ENCODE results near the gene GPR152. TPM values are rescaled to one million over a fixed set of nuclear protein-coding genes. Genes with fewer than 3 reads are reported as not detected.
"Not testable (repeated sequence)": the region's sequence is repeated elsewhere in the genome, so short reads cannot be mapped to it uniquely, and the experiment has no call there.

The GPR152 gene
- total RNA-seq, 2 donors from 2014 or later: not detected

GRCh38 chr11:67476692-67477091 lies 24.2 kb upstream of the GPR152 start:
- H3K9me3 Mint-ChIP-seq: peaks cover 14% of the 10 kb centered on the region
- H3K9ac ChIP-seq (ENCODE audit: extremely low read depth, low read length, poor library complexity, severe bottlenecking); H3K36me3 Mint-ChIP-seq (ENCODE audit: low read depth); H3K27me3 Mint-ChIP-seq (ENCODE audit: insufficient read depth); H3K27ac ChIP-seq (ENCODE audit: low read depth, low read length); H3K27me3 ChIP-seq (ENCODE audit: control insufficient read depth, insufficient read depth, low read length, poor library complexity, severe bottlenecking); H3K4me1 Mint-ChIP-seq; H3K27ac Mint-ChIP-seq; H3K4me1 ChIP-seq (ENCODE audit: control insufficient read depth, insufficient read depth, low read length); H3K36me3 ChIP-seq (ENCODE audit: control insufficient read depth, insufficient read depth, low read length); DNase-seq; H3K9me3 ChIP-seq (ENCODE audit: control insufficient read depth, low read length); H3K4me3 Mint-ChIP-seq; H3K4me3 ChIP-seq (ENCODE audit: low read length): not testable (repeated sequence)
- 87 to 96% methylated on average over 9 to 10 of the region's 10 CpGs for WGBS, 2 experiments (ENCODE audit: insufficient coverage in 1 of 2, insufficient read length in 1 of 2)

GRCh38 chr11:67472882-67473281 lies 20.4 kb upstream of the GPR152 start:
- no peaks in the 10 kb centered on the region for H3K9me3 ChIP-seq (ENCODE audit: control insufficient read depth, low read length)
- no peaks in the 10 kb centered on the region for H3K27me3 ChIP-seq (ENCODE audit: control insufficient read depth, insufficient read depth, low read length, poor library complexity, severe bottlenecking)
- peaks cover 12% of the 10 kb centered on the region for H3K9me3 Mint-ChIP-seq
- no peak overlapping the region for H3K4me3 Mint-ChIP-seq
- no peaks in the 10 kb centered on the region for H3K36me3 ChIP-seq (ENCODE audit: control insufficient read depth, insufficient read depth, low read length)
- WGBS, 2 experiments (ENCODE audit: insufficient coverage in 1 of 2, insufficient read length in 1 of 2): 68 to 91% methylated on average over 5 to 7 of the region's 7 CpGs
- no peak overlapping the region for H3K27ac Mint-ChIP-seq
- H3K36me3 Mint-ChIP-seq (ENCODE audit: low read depth): no peaks in the 10 kb centered on the region
- TF ChIP-seq CTCF (conservative IDR thresholded peaks at IDR 0.05): no peak
- no peak overlapping the region for H3K9ac ChIP-seq (ENCODE audit: extremely low read depth, low read length, poor library complexity, severe bottlenecking)
- peaks cover 6% of the 10 kb centered on the region for H3K4me1 Mint-ChIP-seq
- H3K27me3 Mint-ChIP-seq (ENCODE audit: insufficient read depth): no peaks in the 10 kb centered on the region
- peak; percentile 45 for DNase-seq
- no peak overlapping the region for H3K4me3 ChIP-seq (ENCODE audit: low read length)
- H3K4me1 ChIP-seq (ENCODE audit: control insufficient read depth, insufficient read depth, low read length): no peaks in the 10 kb centered on the region
- H3K27ac ChIP-seq (ENCODE audit: low read depth, low read length): no peak overlapping the region

GRCh38 chr11:67470337-67471002 lies 17.9 kb upstream of the GPR152 start:
- Mint-ChIP-seq H3K4me1 (peaks cover 5% of the 10 kb centered on the region), H3K27ac (no peak overlapping the region), H3K4me3 (peak overlapping the region; percentile 85), H3K9me3 (no peaks in the 10 kb centered on the region), H3K27me3 (ENCODE audit: insufficient read depth) (no peaks in the 10 kb centered on the region), H3K36me3 (ENCODE audit: low read depth) (peaks cover under 1% of the 10 kb centered on the region)
- Histone ChIP-seq H3K4me3 (ENCODE audit: low read length) (no peak overlapping the region), H3K27me3 (ENCODE audit: control insufficient read depth, insufficient read depth, low read length, poor library complexity, severe bottlenecking) (no peaks in the 10 kb centered on the region), H3K9me3 (ENCODE audit: control insufficient read depth, low read length) (no peaks in the 10 kb centered on the region), H3K27ac (ENCODE audit: low read depth, low read length) (no peak overlapping the region), H3K9ac (ENCODE audit: extremely low read depth, low read length, poor library complexity, severe bottlenecking) (no peak overlapping the region), H3K36me3 (ENCODE audit: control insufficient read depth, insufficient read depth, low read length) (no peaks in the 10 kb centered on the region), H3K4me1 (ENCODE audit: control insufficient read depth, insufficient read depth, low read length) (no peaks in the 10 kb centered on the region)
- WGBS, 2 experiments (ENCODE audit: insufficient coverage in 1 of 2, insufficient read length in 1 of 2): 82 to 95% methylated on average over 4 to 8 of the region's 8 CpGs
- TF ChIP-seq CTCF (conservative IDR thresholded peaks at IDR 0.05): no peak
- DNase-seq: no peak

- H3K4me1 ChIP-seq (ENCODE audit: control insufficient read depth, insufficient read depth, low read length): no peaks in the 10 kb centered on the region
- no peaks in the 10 kb centered on the region for H3K27me3 ChIP-seq (ENCODE audit: control insufficient read depth, insufficient read depth, low read length, poor library complexity, severe bottlenecking)
- H3K9me3 ChIP-seq (ENCODE audit: control insufficient read depth, low read length): no peaks in the 10 kb centered on the region
- peak overlapping the region; percentile 35 for H3K9ac ChIP-seq (ENCODE audit: extremely low read depth, low read length, poor library complexity, severe bottlenecking)
- Mint-ChIP-seq H3K4me1 (peaks cover 9% of the 10 kb centered on the region), H3K36me3 (ENCODE audit: low read depth) (peaks cover 4% of the 10 kb centered on the region), H3K27me3 (ENCODE audit: insufficient read depth) (no peaks in the 10 kb centered on the region), H3K4me3 (peak overlapping the region; percentile 85), H3K27ac (peak overlapping the region; percentile 72), H3K9me3 (no peaks in the 10 kb centered on the region)
- H3K36me3 ChIP-seq (ENCODE audit: control insufficient read depth, insufficient read depth, low read length): no peaks in the 10 kb centered on the region
- WGBS, 2 experiments (ENCODE audit: insufficient coverage in 1 of 2, insufficient read length in 1 of 2): 49 to 57% methylated on average over 9 of the region's 9 CpGs
- no peak for TF ChIP-seq CTCF (conservative IDR thresholded peaks at IDR 0.05)
- H3K27ac ChIP-seq (ENCODE audit: low read depth, low read length): peak overlapping the region; percentile 17
- no peak for DNase-seq
- peak overlapping the region; percentile 83 for H3K4me3 ChIP-seq (ENCODE audit: low read length)
Measured at GRCh38 chr11:67469508-67469811, 16.9 kb upstream of the GPR152 start.

All from endodermal cell (in vitro differentiated cells).